Measurements from ENCODE around the gene DSE. TPM values are rescaled to one million over a fixed set of nuclear protein-coding genes. Genes with fewer than 3 reads are reported as not detected.

Gene DSE
- total RNA-seq, 2 experiments from 2014 or later, result 5.6 TPM

- ChIA-PET POLR2A (no interaction called here), CTCF (no interaction called here)
- H3K36me3 Mint-ChIP-seq (ENCODE audit: low read depth), result no peaks in the 10 kb centered on the region
- DNase-seq, result no peak
- intact Hi-C loops (cut with DNase I, micrococcal nuclease), result no loop called here
- no peaks in the 10 kb centered on the region for H3K27me3 Mint-ChIP-seq
- no peak overlapping the region for H3K27ac Mint-ChIP-seq
- no peaks in the 10 kb centered on the region for H3K9me3 Mint-ChIP-seq (ENCODE audit: low read depth)
- H3K4me3 Mint-ChIP-seq, result no peak overlapping the region
- peaks cover 4% of the 10 kb centered on the region for H3K4me1 Mint-ChIP-seq
- ATAC-seq, result no peak
Observed at GRCh38 chr6:116364321-116364720, 6.4 kb upstream of the DSE start.

DNA sequence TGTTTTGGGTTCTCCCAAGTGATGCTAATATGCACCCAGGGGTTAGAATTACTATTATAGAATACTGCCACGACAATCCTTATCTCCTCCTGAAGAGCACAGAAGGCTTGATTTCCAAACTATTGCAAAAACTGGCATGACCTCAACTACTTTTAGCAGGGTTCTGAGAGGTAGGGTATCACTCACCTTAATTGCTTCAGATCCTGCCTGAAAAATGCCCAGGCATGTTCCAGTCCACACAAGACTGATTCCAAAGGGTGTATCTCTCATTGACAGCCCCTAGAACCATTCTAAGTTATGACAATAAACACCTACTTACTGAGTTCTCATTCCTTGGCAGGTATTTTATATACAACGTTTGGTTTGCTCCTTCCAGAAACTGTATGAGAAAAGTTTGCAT lies 5.0 kb upstream of the DSE start:
- POLR2A ChIA-PET, result no interaction called here
- CTCF ChIA-PET, result no interaction called here
- DNase-seq (no peak), ATAC-seq (no peak)
- Mint-ChIP-seq H3K9me3 (ENCODE audit: low read depth) (no peaks in the 10 kb centered on the region), H3K27me3 (peaks cover 8% of the 10 kb centered on the region), H3K4me3 (no peak overlapping the region), H3K4me1 (peaks cover 11% of the 10 kb centered on the region), H3K36me3 (ENCODE audit: low read depth) (no peaks in the 10 kb centered on the region), H3K27ac (no peak overlapping the region)
- intact Hi-C loops (cut with DNase I, micrococcal nuclease), result no loop called here

GRCh38 chr6:116366740-116367275 lies 3.9 kb upstream of the DSE start:
- ATAC-seq (no peak), DNase-seq (no peak)
- Mint-ChIP-seq H3K4me1 (peaks cover 11% of the 10 kb centered on the region), H3K36me3 (ENCODE audit: low read depth) (no peaks in the 10 kb centered on the region), H3K27me3 (peaks cover 8% of the 10 kb centered on the region), H3K9me3 (ENCODE audit: low read depth) (no peaks in the 10 kb centered on the region), H3K27ac (no peak overlapping the region), H3K4me3 (no peak overlapping the region)
- ChIA-PET POLR2A (no interaction called here), CTCF (interaction anchor here (1.5 to 2.7 kb wide), 2 partner anchors 15 to 46 kb away, joined by 4 to 8 read pairs; no protein-coding TSS in a partner anchor)
- intact Hi-C loops (cut with DNase I, micrococcal nuclease), result no loop called here

GRCh38 chr6:116369540-116369939 lies 1.2 kb upstream of the DSE start:
- DNase-seq, result no peak
- H3K9me3 Mint-ChIP-seq (ENCODE audit: low read depth), result no peaks in the 10 kb centered on the region
- no peak for ATAC-seq
- no peaks in the 10 kb centered on the region for H3K36me3 Mint-ChIP-seq (ENCODE audit: low read depth)
- peaks cover 19% of the 10 kb centered on the region for H3K27me3 Mint-ChIP-seq
- H3K27ac Mint-ChIP-seq, result no peak overlapping the region
- H3K4me1 Mint-ChIP-seq, result peaks cover 11% of the 10 kb centered on the region
- intact Hi-C loops (cut with DNase I, micrococcal nuclease), result no loop called here
- H3K4me3 Mint-ChIP-seq, result peak overlapping the region; percentile 71
- CTCF ChIA-PET, result no interaction called here
- POLR2A ChIA-PET, result no interaction called here

- no peaks in the 10 kb centered on the region for H3K36me3 Mint-ChIP-seq (ENCODE audit: low read depth)
- CTCF ChIA-PET, result interaction anchor here (0.6 to 1.1 kb wide), 2 partner anchors 100 to 124 kb away, joined by 3 read pairs; no protein-coding TSS in a partner anchor
- peaks cover 11% of the 10 kb centered on the region for H3K4me1 Mint-ChIP-seq
- H3K9me3 Mint-ChIP-seq (ENCODE audit: low read depth), result no peaks in the 10 kb centered on the region
- H3K27me3 Mint-ChIP-seq, result peaks cover 19% of the 10 kb centered on the region
- DNase-seq (no peak), ATAC-seq (no peak)
- no peak overlapping the region for H3K27ac Mint-ChIP-seq
- POLR2A ChIA-PET, result no interaction called here
- intact Hi-C loops (cut with DNase I, micrococcal nuclease), result no loop called here
- H3K4me3 Mint-ChIP-seq, result peak overlapping the region; percentile 71
Observed at GRCh38 chr6:116369964-116370759, 585 bp upstream of the DSE start.

- ATAC-seq (peak; percentile 66), DNase-seq (peak; percentile 55)
- CTCF ChIA-PET, result interaction anchor here (0.6 to 1.1 kb wide), 2 partner anchors 102 to 123 kb away, joined by 3 read pairs; no protein-coding TSS in a partner anchor
- Mint-ChIP-seq H3K36me3 (ENCODE audit: low read depth) (no peaks in the 10 kb centered on the region), H3K9me3 (ENCODE audit: low read depth) (no peaks in the 10 kb centered on the region), H3K4me1 (peaks cover 11% of the 10 kb centered on the region), H3K4me3 (peak overlapping the region; percentile 71), H3K27ac (peak overlapping the region; percentile 2), H3K27me3 (peaks cover 21% of the 10 kb centered on the region)
- POLR2A ChIA-PET, result interaction anchor here (0.6 to 0.8 kb wide), 2 partner anchors 92 to 368 kb away, joined by 3 read pairs; partner anchors contain the start of gene TSPYL1
- intact Hi-C loops (cut with DNase I, micrococcal nuclease), result no loop called here
Observed at GRCh38 chr6:116371120-116371917, 572 bp downstream of the DSE start.

DNA sequence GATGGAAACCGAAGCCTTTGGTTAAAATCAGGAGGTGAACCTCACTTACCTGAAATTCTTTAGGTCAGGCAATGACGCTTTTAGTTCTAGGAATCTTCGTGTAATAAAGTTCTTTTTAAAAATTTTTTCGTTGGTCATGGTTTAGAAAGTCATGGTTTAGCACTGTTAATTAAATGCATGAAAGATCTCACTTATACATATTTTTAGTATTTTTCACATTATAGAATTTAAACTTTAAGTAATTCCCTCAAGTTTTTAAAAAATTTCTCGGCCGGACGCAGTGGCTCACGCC lies 1.1 kb downstream of the DSE start:
- CTCF ChIA-PET, result no interaction called here
- Mint-ChIP-seq H3K27me3 (peaks cover 21% of the 10 kb centered on the region), H3K4me1 (peaks cover 11% of the 10 kb centered on the region), H3K27ac (peak overlapping the region; percentile 2), H3K36me3 (ENCODE audit: low read depth) (no peaks in the 10 kb centered on the region), H3K4me3 (peak overlapping the region; percentile 71), H3K9me3 (ENCODE audit: low read depth) (no peaks in the 10 kb centered on the region)
- intact Hi-C loops (cut with DNase I, micrococcal nuclease), result no loop called here
- DNase-seq, result no peak
- no peak for ATAC-seq
- POLR2A ChIA-PET, result no interaction called here

- Mint-ChIP-seq H3K27me3 (peaks cover 21% of the 10 kb centered on the region), H3K4me3 (no peak overlapping the region), H3K4me1 (peaks cover 7% of the 10 kb centered on the region), H3K27ac (no peak overlapping the region), H3K36me3 (ENCODE audit: low read depth) (no peaks in the 10 kb centered on the region), H3K9me3 (ENCODE audit: low read depth) (no peaks in the 10 kb centered on the region)
- DNase-seq (no peak), ATAC-seq (no peak)
- ChIA-PET CTCF (no interaction called here), POLR2A (no interaction called here)
- intact Hi-C loops (cut with DNase I, micrococcal nuclease), result no loop called here
Observed at GRCh38 chr6:116373300-116373699, 2.6 kb downstream of the DSE start.

- no peak overlapping the region for H3K27ac Mint-ChIP-seq
- ChIA-PET CTCF (no interaction called here), POLR2A (no interaction called here)
- no peak for ATAC-seq
- H3K27me3 Mint-ChIP-seq, result peaks cover 21% of the 10 kb centered on the region
- H3K4me1 Mint-ChIP-seq, result peaks cover 7% of the 10 kb centered on the region
- DNase-seq, result no peak
- H3K36me3 Mint-ChIP-seq (ENCODE audit: low read depth), result no peaks in the 10 kb centered on the region
- H3K9me3 Mint-ChIP-seq (ENCODE audit: low read depth), result no peaks in the 10 kb centered on the region
- no peak overlapping the region for H3K4me3 Mint-ChIP-seq
- intact Hi-C loops (cut with DNase I, micrococcal nuclease), result no loop called here
Observed at GRCh38 chr6:116373940-116374339, 3.2 kb downstream of the DSE start.

GRCh38 chr6:116374586-116374985 lies 3.8 kb downstream of the DSE start:
- Mint-ChIP-seq H3K9me3 (ENCODE audit: low read depth) (no peaks in the 10 kb centered on the region), H3K36me3 (ENCODE audit: low read depth) (no peaks in the 10 kb centered on the region), H3K4me1 (peaks cover 7% of the 10 kb centered on the region), H3K27ac (no peak overlapping the region), H3K4me3 (no peak overlapping the region), H3K27me3 (peaks cover 21% of the 10 kb centered on the region)
- DNase-seq, result no peak
- POLR2A ChIA-PET, result no interaction called here
- no peak for ATAC-seq
- intact Hi-C loops (cut with DNase I, micrococcal nuclease), result no loop called here
- CTCF ChIA-PET, result no interaction called here

DNA sequence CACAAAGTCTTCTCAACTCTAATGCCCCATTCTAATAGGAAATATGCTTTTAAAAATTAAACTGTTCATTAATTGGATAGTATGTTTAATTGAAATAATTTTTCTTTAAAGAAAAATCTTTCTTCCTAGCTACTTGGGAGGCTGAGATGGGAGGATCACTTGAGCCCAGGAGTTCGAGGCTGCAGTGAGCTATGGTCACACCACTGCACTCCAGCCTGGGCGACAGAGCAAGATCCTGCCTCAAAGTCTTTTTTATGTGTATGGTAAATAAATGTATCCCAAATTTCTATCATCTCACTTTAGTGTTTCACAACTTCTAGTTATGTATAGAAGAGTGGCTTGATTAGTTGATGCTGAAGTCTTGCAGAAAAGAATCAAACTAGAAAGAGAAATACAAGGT lies 4.5 kb downstream of the DSE start:
- peaks cover 15% of the 10 kb centered on the region for H3K27me3 Mint-ChIP-seq
- H3K4me3 Mint-ChIP-seq, result no peak overlapping the region
- ChIA-PET POLR2A (no interaction called here), CTCF (interaction anchor here (0.6 kb wide), 1 partner anchor 948 kb away, joined by 3 read pairs; no protein-coding TSS in a partner anchor)
- intact Hi-C loops (cut with DNase I, micrococcal nuclease), result no loop called here
- H3K36me3 Mint-ChIP-seq (ENCODE audit: low read depth), result no peaks in the 10 kb centered on the region
- ATAC-seq (no peak), DNase-seq (no peak)
- H3K9me3 Mint-ChIP-seq (ENCODE audit: low read depth), result no peaks in the 10 kb centered on the region
- no peak overlapping the region for H3K27ac Mint-ChIP-seq
- H3K4me1 Mint-ChIP-seq, result peaks cover 2% of the 10 kb centered on the region

DNA sequence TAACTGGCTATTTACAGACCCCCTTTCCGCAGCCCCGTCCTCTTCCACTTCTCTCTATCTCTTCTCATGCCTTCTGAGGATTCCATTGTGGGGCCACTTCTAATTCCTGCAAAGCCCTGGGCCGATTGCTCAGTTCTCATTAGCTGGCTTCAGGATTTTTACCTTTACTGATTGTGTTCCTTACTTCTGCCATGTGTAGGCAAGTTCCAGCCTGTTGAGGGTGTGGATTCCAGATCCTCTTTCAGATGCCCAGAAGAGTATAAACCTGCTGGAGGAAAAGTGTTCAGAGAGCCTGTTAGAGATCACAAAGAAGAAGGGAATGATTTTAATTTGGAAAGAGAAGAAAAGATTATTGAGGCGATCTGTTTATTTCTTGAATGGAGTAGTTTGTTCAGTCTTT lies 5.4 kb downstream of the DSE start:
- H3K9me3 Mint-ChIP-seq (ENCODE audit: low read depth), result no peaks in the 10 kb centered on the region
- H3K27ac Mint-ChIP-seq, result no peak overlapping the region
- intact Hi-C loops (cut with DNase I, micrococcal nuclease), result no loop called here
- H3K36me3 Mint-ChIP-seq (ENCODE audit: low read depth), result no peaks in the 10 kb centered on the region
- POLR2A ChIA-PET, result no interaction called here
- CTCF ChIA-PET, result interaction anchor here (0.6 kb wide), 1 partner anchor 949 kb away, joined by 3 read pairs; no protein-coding TSS in a partner anchor
- no peak overlapping the region for H3K4me3 Mint-ChIP-seq
- no peaks in the 10 kb centered on the region for H3K4me1 Mint-ChIP-seq
- H3K27me3 Mint-ChIP-seq, result peaks cover 15% of the 10 kb centered on the region
- ATAC-seq (no peak), DNase-seq (no peak)
